Liver (tissue), 9 donors: Measurements from ENCODE around the gene LRRK1. TPM values are rescaled to one million over a fixed set of nuclear protein-coding genes. Genes with fewer than 3 reads are reported as not detected.

ENCODE experiments used
- DNase-seq: peaks from one replicate; pipeline ENCODE4 v3.0.0-alpha.2; 2017; ENCODE audit warnings: low spot score
- H3K27ac ChIP-seq, 2 donors: one replicate each; pipeline ENCODE4 v1.7.0; 2013; ENCODE audit warnings: inconsistent platforms in 2 of 2, low read length in 2 of 2, control low read depth in 1 of 2, low read depth in 1 of 2, mild to moderate bottlenecking in 1 of 2
- H3K27me3 ChIP-seq, 4 donors: one replicate each; pipeline versions ENCODE4 v1.6.1 to v1.7.0; 2013; ENCODE audit warnings: low read length in 3 of 4, inconsistent platforms in 1 of 4, mild to moderate bottlenecking in 1 of 4, moderate library complexity in 1 of 4; ENCODE audit not compliant: control insufficient read depth in 4 of 4, insufficient read depth in 4 of 4
- H3K36me3 ChIP-seq, 4 donors: one replicate each; pipeline versions ENCODE4 v1.6.1 to v1.7.0; 2013; ENCODE audit warnings: low read length in 3 of 4, mild to moderate bottlenecking in 3 of 4, low read depth in 1 of 4, moderate library complexity in 1 of 4; ENCODE audit not compliant: control insufficient read depth in 4 of 4, insufficient read depth in 3 of 4
- H3K4me1 ChIP-seq, 4 donors: one replicate each; pipeline versions ENCODE4 v1.6.1 to v1.7.0; 2013; ENCODE audit warnings: low read length in 3 of 4, mild to moderate bottlenecking in 3 of 4, moderate library complexity in 1 of 4; ENCODE audit not compliant: control insufficient read depth in 4 of 4, insufficient read depth in 4 of 4
- H3K4me3 ChIP-seq, 3 donors: one replicate each; pipeline versions ENCODE4 v1.6.1 to v1.7.0; 2013; ENCODE audit warnings: low read length in 3 of 3, control low read depth in 1 of 3, low read depth in 1 of 3, mild to moderate bottlenecking in 1 of 3
- H3K9ac ChIP-seq, 2 donors: one replicate each; pipeline ENCODE4 v1.7.0; 2013; ENCODE audit warnings: low read length in 2 of 2, mild to moderate bottlenecking in 2 of 2, moderate library complexity in 2 of 2, control low read depth in 1 of 2, low read depth in 1 of 2
- H3K9me3 ChIP-seq, 4 donors: one replicate each; pipeline versions ENCODE4 v1.6.1 to v1.7.0; 2013; ENCODE audit warnings: low read length in 3 of 4; ENCODE audit not compliant: control insufficient read depth in 4 of 4
- EGR1 ChIP-seq, 2 donors: IDR thresholded peaks; 2 replicates each; pipeline ENCODE4 v1.6.1; 2016 to 2018; ENCODE audit warnings: antibody characterized with exemption in 2 of 2, low read depth in 2 of 2
- FOXA1 ChIP-seq: IDR thresholded peaks from 2 replicates; pipeline ENCODE4 v1.6.1; 2016; ENCODE audit warnings: antibody characterized with exemption
- FOXA2 ChIP-seq: IDR thresholded peaks from 2 replicates; pipeline ENCODE4 v1.6.1; 2016; ENCODE audit warnings: antibody characterized with exemption
- GABPA ChIP-seq, 2 donors: IDR thresholded peaks in 1 of 2; conservative IDR thresholded peaks in 1 of 2; 2 replicates each; pipeline ENCODE4 v1.6.1; 2016; ENCODE audit warnings: antibody characterized with exemption in 2 of 2, mild to moderate bottlenecking in 1 of 2, moderate library complexity in 1 of 2
- HNF4A ChIP-seq, 2 donors: conservative IDR thresholded peaks; 2 replicates each; pipeline ENCODE4 v1.6.1; 2016; ENCODE audit warnings: antibody characterized with exemption in 2 of 2, mild to moderate bottlenecking in 2 of 2
- JUND ChIP-seq, 2 donors: IDR thresholded peaks; 2 replicates each; pipeline ENCODE4 v1.6.1; 2016; ENCODE audit warnings: antibody characterized with exemption in 2 of 2
- MAX ChIP-seq: IDR thresholded peaks from 2 replicates; pipeline ENCODE4 v1.6.1; 2016; ENCODE audit warnings: antibody characterized with exemption
- RAD21 ChIP-seq, 2 donors: IDR thresholded peaks; 2 replicates each; pipeline ENCODE4 v1.6.1; 2016; ENCODE audit warnings: antibody characterized with exemption in 2 of 2, mild to moderate bottlenecking in 2 of 2
- RXRA ChIP-seq, 2 donors: IDR thresholded peaks; 2 replicates each; pipeline ENCODE4 v1.6.1; 2017 to 2018; ENCODE audit warnings: antibody characterized with exemption in 2 of 2, mild to moderate bottlenecking in 1 of 2
- SP1 ChIP-seq: IDR thresholded peaks from 2 replicates; pipeline ENCODE4 v1.6.1; 2018; ENCODE audit warnings: antibody characterized with exemption, mild to moderate bottlenecking
- TAF1 ChIP-seq: conservative IDR thresholded peaks from 2 replicates; pipeline ENCODE4 v1.6.1; 2016; ENCODE audit warnings: antibody characterized with exemption, mild to moderate bottlenecking
- YY1 ChIP-seq: IDR thresholded peaks from 2 replicates; pipeline ENCODE4 v1.6.1; 2016; ENCODE audit warnings: antibody characterized with exemption, mild to moderate bottlenecking
- ZBTB33 ChIP-seq: IDR thresholded peaks from 2 replicates; pipeline ENCODE4 v1.6.1; 2016; ENCODE audit warnings: antibody characterized with exemption
- WGBS: extraction: QIAGEN DNeasy Blood & Tissue Kit; methylation state at CpG from one replicate; pipeline ENCODE4 v1.1.7; 2013; 5-methylcytosine and 5-hydroxymethylcytosine counted together
- polyA plus RNA-seq, 2 donors: library from polyadenylated mRNA; stranded (reverse) in 1 of 2; unstranded in 1 of 2; fragments of 200-250 nt in 1 of 2; fragments of >200 nt in 1 of 2; fragmentation: Nextera tagmentation in 1 of 2; extraction: Ambion mirVana in 1 of 2; gene quantifications; one replicate each; pipeline versions ENCODE4 v1.2.1 to v1.2.3, GENCODE V29; 2013 to 2015
- total RNA-seq, 2 donors: library from RNA; depleted of rRNA; stranded (reverse); fragments of >200 nt; gene quantifications; one replicate each; pipeline ENCODE4 v1.2.3, GENCODE V29; 2014
- donor health status: healthy.
- donor health status: healthy.
- donor health status: healthy.
- donor health status: healthy.
- donor health status: healthy.

Gene LRRK1
- total and polyA plus RNA-seq, 4 donors = 1.2 to 4.4 (median 2.7) TPM

DNA sequence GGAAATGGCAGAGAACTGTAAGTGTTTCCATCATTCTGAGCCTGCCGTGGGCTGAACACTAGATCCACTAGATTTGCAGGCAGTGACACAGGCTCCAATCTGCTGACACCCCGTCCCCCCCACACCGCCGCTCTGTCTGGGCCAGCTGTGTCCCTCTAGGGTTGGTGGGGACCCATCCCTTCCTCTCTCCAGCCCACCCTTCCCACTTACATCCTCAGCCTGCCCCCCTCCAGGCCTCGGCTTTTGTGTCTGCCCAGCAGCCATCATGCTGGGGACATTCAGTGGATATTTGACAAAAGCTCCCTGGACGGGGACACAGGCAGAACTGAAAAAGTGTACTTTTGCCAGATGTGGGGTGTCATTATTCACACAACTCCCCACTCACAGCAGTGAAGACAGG lies 10.7 kb upstream of the LRRK1 start (continued):
- TF ChIP-seq MAX (no peak), SP1 (no peak), HNF4A (conservative IDR thresholded peaks at IDR 0.05) (no peak), ZBTB33 (no peak), FOXA1 (no peak), FOXA2 (no peak), JUND (IDR thresholded peaks at IDR 0.05) (no peak)

GRCh38 chr15:100909565-100909964 lies 9.6 kb upstream of the LRRK1 start:
- H3K9me3 ChIP-seq = no peaks in the 10 kb centered on the region
- H3K27me3 ChIP-seq = peaks cover 0 to 2% (median under 1%) of the 10 kb centered on the region in 4 donors
- TF ChIP-seq FOXA2 (no peak), RAD21 (IDR thresholded peaks at IDR 0.05) (no peak), HNF4A (conservative IDR thresholded peaks at IDR 0.05) (no peak), GABPA (IDR thresholded peaks at IDR 0.05 in 1 of 2, conservative IDR thresholded peaks at IDR 0.05 in 1 of 2) (no peak), RXRA (IDR thresholded peaks at IDR 0.05) (no peak), EGR1 (IDR thresholded peaks at IDR 0.05; ENCODE audit: low read depth in 2 of 2) (no peak), TAF1 (no peak), FOXA1 (no peak)
- H3K9ac ChIP-seq = no peak overlapping the region
- H3K27ac ChIP-seq = no peak overlapping the region
- peaks cover 0 to 2% (median 0%) of the 10 kb centered on the region in 4 donors for H3K36me3 ChIP-seq
- WGBS = 84% methylated on average over 4 of the region's 4 CpGs
- H3K4me1 ChIP-seq = no peaks in the 10 kb centered on the region
- DNase-seq = no peak
- H3K4me3 ChIP-seq = no peak overlapping the region

GRCh38 chr15:100909989-100910955 lies 8.9 kb upstream of the LRRK1 start:
- no peak overlapping the region for H3K9ac ChIP-seq

More at GRCh38 chr15:100909989-100910955, 8.9 kb upstream of the LRRK1 start:
- DNase-seq = no peak
- Histone ChIP-seq H3K36me3 (peaks cover 0 to 2% (median 0%) of the 10 kb centered on the region in 4 donors), H3K4me3 (no peak overlapping the region), H3K4me1 (no peaks in the 10 kb centered on the region), H3K9me3 (no peaks in the 10 kb centered on the region), H3K27ac (no peak overlapping the region), H3K27me3 (peaks cover 0 to 6% (median under 1%) of the 10 kb centered on the region in 4 donors)
- no peak for TF ChIP-seq RAD21 (IDR thresholded peaks at IDR 0.05)
- no peak for TF ChIP-seq GABPA (IDR thresholded peaks at IDR 0.05 in 1 of 2, conservative IDR thresholded peaks at IDR 0.05 in 1 of 2)
- no peak for TF ChIP-seq MAX
- no peak for TF ChIP-seq HNF4A (conservative IDR thresholded peaks at IDR 0.05)
- TF ChIP-seq YY1 = no peak
- TF ChIP-seq FOXA1 = no peak
- WGBS = 89% methylated on average over 12 of the region's 12 CpGs
